MM.1S (cell line): ENCODE data around the gene RTCA.

Experiments used
- EZH2 ChIP-seq: fragments of 300-600 bp; sonication (generic); optimal IDR thresholded peaks from 2 replicates; pipeline ENCODE3; 2017; ENCODE audit warnings: low read depth, mild to moderate bottlenecking, antibody characterized with exemption, low read length, mixed read lengths
- EZH2phosphoT487 ChIP-seq: fragments of 300-600 bp; sonication (generic); IDR thresholded peaks from 2 replicates; pipeline ENCODE4 v1.6.1; 2018; ENCODE audit warnings: antibody characterized with exemption, low read length
- TF ChIP-seq, protein P1 (sequence below): fragments of 300-600 bp; sonication (generic); IDR thresholded peaks from 2 replicates; pipeline ENCODE4 v1.5.1; 2016; ENCODE audit warnings: antibody characterized with exemption, low read length, mixed read lengths

GRCh38 chr1:100313382-100313781 lies 47.4 kb downstream of the RTCA start:
- TF ChIP-seq, protein P1, sequence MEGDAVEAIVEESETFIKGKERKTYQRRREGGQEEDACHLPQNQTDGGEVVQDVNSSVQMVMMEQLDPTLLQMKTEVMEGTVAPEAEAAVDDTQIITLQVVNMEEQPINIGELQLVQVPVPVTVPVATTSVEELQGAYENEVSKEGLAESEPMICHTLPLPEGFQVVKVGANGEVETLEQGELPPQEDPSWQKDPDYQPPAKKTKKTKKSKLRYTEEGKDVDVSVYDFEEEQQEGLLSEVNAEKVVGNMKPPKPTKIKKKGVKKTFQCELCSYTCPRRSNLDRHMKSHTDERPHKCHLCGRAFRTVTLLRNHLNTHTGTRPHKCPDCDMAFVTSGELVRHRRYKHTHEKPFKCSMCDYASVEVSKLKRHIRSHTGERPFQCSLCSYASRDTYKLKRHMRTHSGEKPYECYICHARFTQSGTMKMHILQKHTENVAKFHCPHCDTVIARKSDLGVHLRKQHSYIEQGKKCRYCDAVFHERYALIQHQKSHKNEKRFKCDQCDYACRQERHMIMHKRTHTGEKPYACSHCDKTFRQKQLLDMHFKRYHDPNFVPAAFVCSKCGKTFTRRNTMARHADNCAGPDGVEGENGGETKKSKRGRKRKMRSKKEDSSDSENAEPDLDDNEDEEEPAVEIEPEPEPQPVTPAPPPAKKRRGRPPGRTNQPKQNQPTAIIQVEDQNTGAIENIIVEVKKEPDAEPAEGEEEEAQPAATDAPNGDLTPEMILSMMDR, result no peak
- no peak for TF ChIP-seq EZH2phosphoT487
- TF ChIP-seq EZH2, result no peak
